ENCODE results near the gene KCNH3. TPM values are rescaled to one million over a fixed set of nuclear protein-coding genes. Genes with fewer than 3 reads are reported as not detected.

KCNH3 gene
- polyA plus RNA-seq, 1 donor from 2014 or later: 0.63 TPM

- Histone ChIP-seq H3K27ac (ENCODE audit: low read length) (no peak overlapping the region), H2AFZ (ENCODE audit: low read depth, low read length) (no peak overlapping the region), H3K79me2 (replicated peaks; ENCODE audit: insufficient read depth, low read length) (no peaks in the 10 kb centered on the region), H3K9me2 (ENCODE audit: insufficient read depth, low read length) (no peaks in the 10 kb centered on the region), H3K4me3 (ENCODE audit: low read length) (no peak overlapping the region), H3K36me3 (ENCODE audit: insufficient read depth, low read length) (no peaks in the 10 kb centered on the region), H4K20me1 (ENCODE audit: insufficient read depth) (no peaks in the 10 kb centered on the region), H3K27me3 (ENCODE audit: insufficient read depth, low read depth, low read length) (peaks cover 64% of the 10 kb centered on the region), H3K9ac (ENCODE audit: low read length) (no peak overlapping the region), H3F3A (ENCODE audit: insufficient read depth, low read length, poor library complexity, severe bottlenecking) (no peaks in the 10 kb centered on the region), H3K9me3 (ENCODE audit: low read length) (no peaks in the 10 kb centered on the region), H3K4me2 (ENCODE audit: low read length) (no peak overlapping the region)
- TF ChIP-seq MXI1 (conservative IDR thresholded peaks at IDR 0.05; ENCODE audit: poor library complexity, severe bottlenecking) (no peak), EZH2 (IDR thresholded peaks at IDR 0.05; ENCODE audit: borderline replicate concordance, insufficient read depth, low read length, poor library complexity, severe bottlenecking) (no peak), RAD21 (conservative IDR thresholded peaks at IDR 0.05) (no peak), REST (IDR thresholded peaks at IDR 0.05; ENCODE audit: borderline replicate concordance) (no peak), TAF1 (IDR thresholded peaks at IDR 0.05; ENCODE audit: low read depth) (no peak), CTCF (IDR thresholded peaks at IDR 0.05; ENCODE audit: poor library complexity, severe bottlenecking) (no peak), EP300 (conservative IDR thresholded peaks at IDR 0.05; ENCODE audit: poor library complexity, severe bottlenecking) (no peak), SMC3 (conservative IDR thresholded peaks at IDR 0.05; ENCODE audit: poor library complexity) (no peak), POLR2AphosphoS5 (IDR thresholded peaks at IDR 0.05) (no peak)
Observed at GRCh38 chr12:49543221-49543913, 4.5 kb downstream of the KCNH3 start.

DNA sequence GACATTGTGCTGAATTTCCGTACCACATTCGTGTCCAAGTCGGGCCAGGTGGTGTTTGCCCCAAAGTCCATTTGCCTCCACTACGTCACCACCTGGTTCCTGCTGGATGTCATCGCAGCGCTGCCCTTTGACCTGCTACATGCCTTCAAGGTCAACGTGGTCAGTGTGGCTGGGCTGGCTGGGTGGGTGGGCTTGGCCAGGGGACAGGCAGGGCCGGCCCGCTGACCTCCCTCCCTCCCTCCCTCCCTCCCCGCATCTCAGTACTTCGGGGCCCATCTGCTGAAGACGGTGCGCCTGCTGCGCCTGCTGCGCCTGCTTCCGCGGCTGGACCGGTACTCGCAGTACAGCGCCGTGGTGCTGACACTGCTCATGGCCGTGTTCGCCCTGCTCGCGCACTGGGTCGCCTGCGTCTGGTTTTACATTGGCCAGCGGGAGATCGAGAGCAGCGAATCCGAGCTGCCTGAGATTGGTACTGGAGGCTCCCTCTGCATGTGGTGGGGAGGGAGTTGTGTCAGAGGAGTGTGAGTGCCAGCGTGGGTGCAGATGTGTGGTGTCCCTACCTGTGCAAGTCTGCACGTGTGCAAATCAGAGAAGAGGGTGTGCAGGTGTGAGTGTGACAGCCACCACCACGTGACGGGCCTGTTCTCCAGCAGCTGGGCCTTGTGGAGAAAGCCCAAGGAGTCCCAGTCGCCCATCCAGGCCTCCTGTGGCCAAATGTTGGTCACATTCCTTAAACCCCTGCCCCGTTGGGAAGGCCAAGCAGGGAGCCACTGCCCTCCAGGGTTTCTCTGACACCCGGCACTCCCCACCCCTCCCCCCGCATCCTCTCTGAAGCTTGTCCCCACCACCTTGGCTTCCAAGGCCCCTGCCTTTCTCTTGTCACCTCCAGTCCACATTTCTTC lies 5.3 kb downstream of the KCNH3 start:
- no peak overlapping the region for H3K27ac ChIP-seq (ENCODE audit: low read length)
- no peak overlapping the region for H3K4me3 ChIP-seq (ENCODE audit: low read length)
- H3K9ac ChIP-seq (ENCODE audit: low read length): no peak overlapping the region
- no peaks in the 10 kb centered on the region for H3K9me2 ChIP-seq (ENCODE audit: insufficient read depth, low read length)
- H3K36me3 ChIP-seq (ENCODE audit: insufficient read depth, low read length): no peaks in the 10 kb centered on the region
- no peaks in the 10 kb centered on the region for H3K79me2 ChIP-seq (replicated peaks; ENCODE audit: insufficient read depth, low read length)
- no peaks in the 10 kb centered on the region for H4K20me1 ChIP-seq (ENCODE audit: insufficient read depth)
- no peak overlapping the region for H2AFZ ChIP-seq (ENCODE audit: low read depth, low read length)
- H3K27me3 ChIP-seq (ENCODE audit: insufficient read depth, low read depth, low read length): peaks cover 66% of the 10 kb centered on the region
- no peak overlapping the region for H3K4me2 ChIP-seq (ENCODE audit: low read length)
- H3F3A ChIP-seq (ENCODE audit: insufficient read depth, low read length, poor library complexity, severe bottlenecking): no peaks in the 10 kb centered on the region
- TF ChIP-seq RAD21 (conservative IDR thresholded peaks at IDR 0.05) (no peak), REST (IDR thresholded peaks at IDR 0.05; ENCODE audit: borderline replicate concordance) (no peak)
- H3K9me3 ChIP-seq (ENCODE audit: low read length): no peaks in the 10 kb centered on the region
